ENCODE measurements around the gene ST7L.

Gene ST7L

DNA sequence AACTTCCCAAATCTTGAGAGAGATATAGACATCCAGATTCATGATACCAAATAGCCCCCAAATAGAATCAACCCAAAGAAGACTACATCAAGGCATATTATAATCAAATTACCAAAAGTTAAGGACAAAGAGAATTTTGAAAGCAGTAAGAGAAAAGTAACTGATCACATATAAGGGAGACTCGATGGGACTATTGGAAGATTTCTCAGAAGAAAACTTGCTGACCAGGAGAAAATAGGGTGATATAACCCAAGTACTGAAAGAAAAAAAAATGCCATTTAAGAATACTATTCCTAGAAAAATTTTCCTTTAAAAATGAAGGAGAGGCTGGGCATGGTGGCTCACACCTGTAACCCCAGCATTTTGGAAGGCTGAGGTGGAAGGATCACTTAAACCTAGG is 140.6 kb downstream of the ST7L start:
- Histone ChIP-seq H3K4me2 (ENCODE audit: low read length) (no peak overlapping the region), H3F3A (ENCODE audit: control insufficient read depth, insufficient read depth) (no peaks in the 10 kb centered on the region), H3K9me2 (replicated peaks; ENCODE audit: control insufficient read depth, low read length) (no peaks in the 10 kb centered on the region), H3K9me3 (ENCODE audit: control insufficient read depth, insufficient read depth, low read length) (peaks cover 10% of the 10 kb centered on the region), H4K20me1 (ENCODE audit: control insufficient read depth, insufficient read depth, low read depth, low read length) (no peaks in the 10 kb centered on the region), H3K27ac (ENCODE audit: low read depth, low read length) (no peak overlapping the region), H3K4me3 (ENCODE audit: low read length) (no peak overlapping the region), H3K79me2 (ENCODE audit: control insufficient read depth, low read length) (no peaks in the 10 kb centered on the region), H3K4me1 (ENCODE audit: control insufficient read depth, low read length) (no peaks in the 10 kb centered on the region), H3K36me3 (ENCODE audit: control insufficient read depth, low read length) (no peaks in the 10 kb centered on the region), H3K27me3 (ENCODE audit: control insufficient read depth, low read length) (peaks cover 9% of the 10 kb centered on the region)
- TF ChIP-seq CTCF (IDR thresholded peaks at IDR 0.05; ENCODE audit: low read depth, low read length, poor library complexity, severe bottlenecking) (no peak), EZH2phosphoT487 (IDR thresholded peaks at IDR 0.05; ENCODE audit: borderline replicate concordance, low read length) (no peak)

DNA sequence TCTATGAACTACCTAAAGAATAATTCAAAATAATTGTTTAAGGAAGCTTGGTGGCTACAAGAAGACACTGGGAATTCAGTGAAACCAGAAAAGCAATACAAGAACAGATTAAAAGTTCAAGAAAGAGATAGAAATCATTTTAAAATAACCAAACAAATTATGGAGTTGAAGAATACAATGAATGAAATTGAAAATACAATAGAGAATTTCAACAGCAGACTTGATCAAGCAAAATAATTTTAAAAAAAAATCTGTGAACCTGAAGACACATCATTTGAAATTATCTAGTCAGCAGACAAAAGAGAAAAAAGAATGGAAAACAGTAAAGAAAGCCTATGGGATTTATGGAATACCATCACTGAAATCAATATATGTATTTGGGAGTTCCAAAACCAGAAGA is 141.4 kb downstream of the ST7L start:
- peaks cover 10% of the 10 kb centered on the region for H3K9me3 ChIP-seq (ENCODE audit: control insufficient read depth, insufficient read depth, low read length)
- H4K20me1 ChIP-seq (ENCODE audit: control insufficient read depth, insufficient read depth, low read depth, low read length), result no peaks in the 10 kb centered on the region
- no peak for TF ChIP-seq CTCF (IDR thresholded peaks at IDR 0.05; ENCODE audit: low read depth, low read length, poor library complexity, severe bottlenecking)
- no peak for TF ChIP-seq EZH2phosphoT487 (IDR thresholded peaks at IDR 0.05; ENCODE audit: borderline replicate concordance, low read length)
- H3K4me3 ChIP-seq (ENCODE audit: low read length), result no peak overlapping the region
- H3K36me3 ChIP-seq (ENCODE audit: control insufficient read depth, low read length), result no peaks in the 10 kb centered on the region
- H3K79me2 ChIP-seq (ENCODE audit: control insufficient read depth, low read length), result no peaks in the 10 kb centered on the region
- no peaks in the 10 kb centered on the region for H3K9me2 ChIP-seq (replicated peaks; ENCODE audit: control insufficient read depth, low read length)
- no peaks in the 10 kb centered on the region for H3F3A ChIP-seq (ENCODE audit: control insufficient read depth, insufficient read depth)
- H3K4me2 ChIP-seq (ENCODE audit: low read length), result no peak overlapping the region
- no peak overlapping the region for H3K27ac ChIP-seq (ENCODE audit: low read depth, low read length)
- H3K27me3 ChIP-seq (ENCODE audit: control insufficient read depth, low read length), result peaks cover 6% of the 10 kb centered on the region
- H3K4me1 ChIP-seq (ENCODE audit: control insufficient read depth, low read length), result no peaks in the 10 kb centered on the region

Measured in DOHH2 (cell line).